H1 (cell line): Measurements from ENCODE around the gene SEMA3A. TPM values are rescaled to one million over a fixed set of nuclear protein-coding genes. Genes with fewer than 3 reads are reported as not detected.

Experiments used
- CTCF ChIA-PET: fragments of 300-600 bp; sonication (Branson Sonifier 250); formaldehyde crosslinking; loops from one replicate; lab custom pipeline; 2021; ENCODE audit not compliant: partially characterized antibody; lab: Charles Lee
- POLR2A ChIA-PET: fragments of 300-600 bp; sonication (Branson Sonifier 250); formaldehyde crosslinking; loops from one replicate; lab custom pipeline; 2021; ENCODE audit warnings: inconsistent platforms; ENCODE audit not compliant: partially characterized antibody; lab: Charles Lee
- DNase-seq, 2 experiments: peaks; one replicate each; pipeline versions ENCODE4 v3.0.0 to v3.0.0-alpha.2; 2010 to 2022; ENCODE audit warnings: low spot score in 2 of 2, low read depth in 1 of 2, mixed read lengths in 1 of 2
- FAIRE-seq: peaks from 2 replicates; lab custom pipeline; 2011; peaks lifted over from hg19 to GRCh38; lab: Jason Lieb, UNC
- H2AFZ ChIP-seq: 2 replicates; pipeline ENCODE4 v1.8.1; 2012; ENCODE audit warnings: low read length, inconsistent platforms
- H2AK5ac ChIP-seq: 2 replicates; pipeline ENCODE4 v1.6.1; 2013; ENCODE audit warnings: low read depth, low read length
- H2BK120ac ChIP-seq: replicated peaks from 2 replicates; pipeline ENCODE3; 2013; ENCODE audit warnings: low read depth, low read length, inconsistent platforms
- H2BK12ac ChIP-seq: 2 replicates; pipeline ENCODE4 v1.6.1; 2013; ENCODE audit warnings: low read depth, low read length
- H2BK15ac ChIP-seq: 2 replicates; pipeline ENCODE4 v1.6.1; 2013; ENCODE audit warnings: low read length
- H2BK20ac ChIP-seq: 2 replicates; pipeline ENCODE4 v1.6.1; 2013; ENCODE audit warnings: low read length
- H2BK5ac ChIP-seq: 2 replicates; pipeline ENCODE4 v1.6.1; 2013; ENCODE audit warnings: low read depth, low read length
- H3K14ac ChIP-seq: 2 replicates; pipeline ENCODE4 v1.6.1; 2013; ENCODE audit warnings: inconsistent platforms; ENCODE audit not compliant: insufficient read length
- H3K18ac ChIP-seq: 2 replicates; pipeline ENCODE4 v1.6.1; 2013; ENCODE audit warnings: low read length; ENCODE audit errors: extremely low read depth
- H3K23ac ChIP-seq: 2 replicates; pipeline ENCODE4 v1.6.1; 2013; ENCODE audit warnings: inconsistent platforms; ENCODE audit not compliant: insufficient read length
- H3K23me2 ChIP-seq: 2 replicates; pipeline ENCODE4 v1.6.1; 2013; ENCODE audit warnings: low read depth, low read length
- H3K27ac ChIP-seq: 2 replicates; pipeline ENCODE4 v1.6.1; 2011; ENCODE audit warnings: low read depth, low read length, inconsistent platforms
- H3K27me3 ChIP-seq, 4 experiments: replicated peaks in 1 of 4; 1 replicate in 1 of 4; 2 replicates in 3 of 4; pipeline versions ENCODE4 v1.6.1 to v1.8.1; 2011 to 2013; ENCODE audit warnings: low read length in 3 of 4, mild to moderate bottlenecking in 3 of 4, inconsistent platforms in 2 of 4, mixed read lengths in 2 of 4, moderate library complexity in 1 of 4; ENCODE audit not compliant: control insufficient read depth in 3 of 4, insufficient read depth in 3 of 4; ENCODE audit errors: extremely low read depth in 1 of 4
- H3K36me3 ChIP-seq, 4 experiments: 2 replicates each; pipeline versions ENCODE4 v1.6.1 to v1.8.1; 2011 to 2013; ENCODE audit warnings: mild to moderate bottlenecking in 4 of 4, low read length in 3 of 4, moderate library complexity in 2 of 4, control low read depth in 1 of 4, inconsistent platforms in 1 of 4; ENCODE audit not compliant: insufficient read depth in 4 of 4, control insufficient read depth in 2 of 4
- H3K4ac ChIP-seq: replicated peaks from 2 replicates; pipeline ENCODE3; 2013; ENCODE audit warnings: low read length, low read depth, mixed read lengths, inconsistent platforms; ENCODE audit not compliant: insufficient read length
- H3K4me1 ChIP-seq, 4 experiments: replicated peaks in 1 of 4; 1 replicate in 1 of 4; 2 replicates in 3 of 4; pipeline versions ENCODE4 v1.6.1 to v1.8.1; 2011 to 2013; ENCODE audit warnings: low read length in 3 of 4, inconsistent platforms in 2 of 4, mixed read lengths in 1 of 4; ENCODE audit not compliant: insufficient read depth in 4 of 4, control insufficient read depth in 3 of 4
- H3K4me2 ChIP-seq, 2 experiments: 2 replicates each; pipeline versions ENCODE4 v1.6.1 to v1.8.1; 2011 to 2013; ENCODE audit warnings: low read depth in 2 of 2, low read length in 2 of 2, control low read depth in 1 of 2, inconsistent platforms in 1 of 2, mild to moderate bottlenecking in 1 of 2; ENCODE audit not compliant: insufficient read depth in 1 of 2
- H3K4me3 ChIP-seq, 4 experiments: fragments of 200-600, 300-600 bp in 1 of 4; sonication (generic), shearing (Covaris generic), sonication (Bioruptor Twin) in 1 of 4; 2 replicates each; pipeline versions ENCODE4 v1.5.1 to v1.8.1; 2011 to 2016; ENCODE audit warnings: low read length in 4 of 4, low read depth in 3 of 4, control low read depth in 2 of 4, inconsistent platforms in 2 of 4, mild to moderate bottlenecking in 2 of 4, mixed read lengths in 1 of 4, moderate library complexity in 1 of 4; ENCODE audit not compliant: insufficient read depth in 2 of 4; ENCODE audit errors: extremely low read depth in 1 of 4
- H3K56ac ChIP-seq: replicated peaks from 2 replicates; pipeline ENCODE3; 2013; ENCODE audit warnings: low read depth, mild to moderate bottlenecking, mixed read lengths, low read length, inconsistent platforms; ENCODE audit not compliant: insufficient read length
- H3K79me1 ChIP-seq: 2 replicates; pipeline ENCODE4 v1.6.1; 2013; ENCODE audit warnings: low read depth, low read length, control low read depth
- H3K79me2 ChIP-seq, 2 experiments: 2 replicates each; pipeline versions ENCODE4 v1.6.1 to v1.8.1; 2012 to 2013; ENCODE audit warnings: low read length in 2 of 2, mild to moderate bottlenecking in 2 of 2, inconsistent platforms in 1 of 2; ENCODE audit not compliant: insufficient read depth in 2 of 2, control insufficient read depth in 1 of 2
- H3K9ac ChIP-seq, 4 experiments: replicated peaks in 1 of 4; 1 replicate in 1 of 4; 2 replicates in 3 of 4; pipeline versions ENCODE4 v1.6.1 to v1.8.1; 2011 to 2013; ENCODE audit warnings: low read depth in 3 of 4, low read length in 3 of 4, control low read depth in 2 of 4, mild to moderate bottlenecking in 2 of 4, moderate library complexity in 2 of 4, inconsistent platforms in 1 of 4; ENCODE audit errors: extremely low read depth in 1 of 4
- H3K9me3 ChIP-seq, 2 experiments: 2 replicates each; pipeline versions ENCODE4 v1.6.1 to v1.8.1; 2012 to 2013; ENCODE audit warnings: mild to moderate bottlenecking in 2 of 2, moderate library complexity in 2 of 2, control low read depth in 1 of 2, inconsistent platforms in 1 of 2, low read depth in 1 of 2, low read length in 1 of 2, mixed read lengths in 1 of 2; ENCODE audit not compliant: insufficient read depth in 2 of 2
- H4K20me1 ChIP-seq, 2 experiments: replicated peaks in 1 of 2; 2 replicates each; pipeline versions ENCODE3 to v1.8.1; 2011 to 2013; ENCODE audit warnings: inconsistent platforms in 2 of 2, low read length in 2 of 2, mild to moderate bottlenecking in 1 of 2; ENCODE audit not compliant: insufficient read depth in 2 of 2, control insufficient read depth in 1 of 2
- H4K5ac ChIP-seq: 2 replicates; pipeline ENCODE4 v1.6.1; 2013; ENCODE audit warnings: low read length, low read depth, mixed read lengths, inconsistent platforms; ENCODE audit not compliant: insufficient read length
- H4K8ac ChIP-seq: 2 replicates; pipeline ENCODE4 v1.8.0; 2013; ENCODE audit warnings: mild to moderate bottlenecking, moderate library complexity, low read length, inconsistent platforms; ENCODE audit not compliant: insufficient read depth; ENCODE audit errors: extremely low read depth
- H4K91ac ChIP-seq: replicated peaks from 2 replicates; pipeline ENCODE3; 2013; ENCODE audit warnings: low read length, mixed read lengths, inconsistent platforms; ENCODE audit not compliant: insufficient read length
- ASH2L ChIP-seq: fragments of 200-600, 300-600 bp; sonication (generic); IDR thresholded peaks from one replicate; pipeline ENCODE4 v1.7.1; 2017; ENCODE audit warnings: low read length
- WGBS, 2 experiments: shearing (Covaris generic) in 1 of 2; methylation state at CpG; one replicate each; pipeline versions ENCODE4 v1.1.6 to v1.1.7; 2013 to 2015; ENCODE audit warnings: low lambda C conversion rate in 2 of 2, mixed read lengths in 2 of 2, inconsistent platforms in 1 of 2, low coverage in 1 of 2, missing lambda C conversion rate in 1 of 2; ENCODE audit not compliant: insufficient replicate concordance in 2 of 2, insufficient coverage in 1 of 2, insufficient read length in 1 of 2; ENCODE audit errors: extremely low coverage in 1 of 2, missing lambda C conversion rate in 1 of 2; 5-methylcytosine and 5-hydroxymethylcytosine counted together
- polyA plus RNA-seq, 7 experiments: library from polyadenylated mRNA; depleted of rRNA in 3 of 7; stranded (reverse) in 5 of 7; unstranded in 2 of 7; fragments of >200 nt in 5 of 7; fragments of 200-250 nt in 2 of 7; gene quantifications; 1 replicate in 5 of 7; 2 replicates in 1 of 7; 4 replicates in 1 of 7; pipeline versions ENCODE4 v1.2.1 to v1.2.3, GENCODE V29; 2011 to 2013; ENCODE audit warnings: missing spikeins in 2 of 7, mixed read lengths in 2 of 7
- total RNA-seq: library from RNA; stranded (reverse); fragmentation: NEBNext Ultra II Directional; extraction: Animal tissue kit (Norgen Biotek cat#: 25700); gene quantifications from 2 replicates; pipeline ENCODE4 v1.2.1, GENCODE V29; 2021
- TF ChIP-seq, protein P1 (sequence below): IDR thresholded peaks from 2 replicates; pipeline ENCODE4 v1.6.1; 2012; ENCODE audit warnings: inconsistent platforms

Gene SEMA3A
- total and polyA plus RNA-seq, 2 of the 8 experiments (the other 6 are each of a cell fraction or from before 2014, with no cell fraction given), result 8.1 to 45.9 TPM

DNA sequence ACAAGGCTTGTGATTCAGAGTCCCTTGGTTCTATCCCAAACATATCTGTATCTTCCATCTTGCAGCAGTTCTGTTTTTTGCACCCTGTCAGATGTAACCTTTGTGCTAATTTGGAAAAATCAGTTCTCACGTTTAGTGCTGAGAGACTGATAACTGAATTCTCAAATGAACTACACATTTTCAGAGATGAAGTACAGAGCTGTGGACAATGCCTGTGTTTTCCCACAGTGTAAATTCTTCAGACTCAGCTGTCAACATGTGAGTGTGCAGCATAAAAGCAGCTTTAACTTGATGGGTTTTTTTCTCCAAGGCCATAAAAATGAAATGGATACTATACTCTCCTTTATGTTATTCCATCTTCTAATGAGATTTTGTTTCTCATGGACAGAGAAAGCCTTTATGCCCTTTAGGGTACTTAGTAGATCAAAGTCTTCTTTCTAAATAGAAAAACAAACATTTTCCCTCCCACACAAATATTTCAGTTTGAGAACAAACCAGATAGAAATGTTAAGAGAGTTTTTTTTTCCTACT lies 150.9 kb downstream of the SEMA3A start:
- no peak overlapping the region for H2BK12ac ChIP-seq
- H3K27ac ChIP-seq, result no peak overlapping the region

More for the DNA sequence above, 150.9 kb downstream of the SEMA3A start:
- H2BK15ac ChIP-seq, result no peak overlapping the region
- H3K4me3 ChIP-seq, result no peak overlapping the region
- CTCF ChIA-PET, result interaction anchor here (0.7 kb wide), 1 partner anchor 600 kb away, joined by 3 read pairs; no protein-coding TSS in a partner anchor
- no peaks in the 10 kb centered on the region for H3K79me2 ChIP-seq
- no peaks in the 10 kb centered on the region; a peak in 1 of 8 replicates for H3K36me3 ChIP-seq
- no peak overlapping the region for H2AK5ac ChIP-seq
- H4K5ac ChIP-seq, result no peak overlapping the region
- no peak overlapping the region for H3K4ac ChIP-seq
- H3K27me3 ChIP-seq, result no peaks in the 10 kb centered on the region
- no peak overlapping the region for H3K18ac ChIP-seq
- no peaks in the 10 kb centered on the region for H3K79me1 ChIP-seq
- H2BK120ac ChIP-seq, result no peak overlapping the region
- POLR2A ChIA-PET, result no interaction called here
- FAIRE-seq (no peak), DNase-seq (no peak)
- whole genome bisulfite sequencing, 2 experiments, result 88% methylated on average over 1 of the region's 1 CpG; no CpG with 5 or more reads in 1 of the 2 experiments
- no peak overlapping the region for H3K4me2 ChIP-seq
- no peak overlapping the region for H3K9ac ChIP-seq
- no peak overlapping the region for H3K56ac ChIP-seq
- TF ChIP-seq, protein P1, sequence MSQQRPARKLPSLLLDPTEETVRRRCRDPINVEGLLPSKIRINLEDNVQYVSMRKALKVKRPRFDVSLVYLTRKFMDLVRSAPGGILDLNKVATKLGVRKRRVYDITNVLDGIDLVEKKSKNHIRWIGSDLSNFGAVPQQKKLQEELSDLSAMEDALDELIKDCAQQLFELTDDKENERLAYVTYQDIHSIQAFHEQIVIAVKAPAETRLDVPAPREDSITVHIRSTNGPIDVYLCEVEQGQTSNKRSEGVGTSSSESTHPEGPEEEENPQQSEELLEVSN, result no peak
- TF ChIP-seq ASH2L, result no peak
- no peaks in the 10 kb centered on the region for H3K9me3 ChIP-seq
- H2AFZ ChIP-seq, result no peak overlapping the region
- H2BK5ac ChIP-seq, result no peak overlapping the region
- H3K23me2 ChIP-seq, result no peaks in the 10 kb centered on the region
- no peak overlapping the region for H3K14ac ChIP-seq
- no peaks in the 10 kb centered on the region for H4K20me1 ChIP-seq
- H3K4me1 ChIP-seq, result peaks cover 0 to 7% (median 2%) of the 10 kb centered on the region in 4 experiments; a peak in 4 of 7 replicates
- no peak overlapping the region for H3K23ac ChIP-seq
- H4K91ac ChIP-seq, result no peak overlapping the region
- H4K8ac ChIP-seq, result no peak overlapping the region
- H2BK20ac ChIP-seq, result no peak overlapping the region
